Stimulated activated effector memory CD8-positive, alpha-beta T cell treated with anti-CD3 and anti-CD28 coated beads, Interleukin-12 subunit alpha, Interleukin-12 subunit beta, amount 100 ng/mL, for 72 hours (primary cell): ENCODE measurements around the gene ATP1B3.
"Not testable (repeated sequence)": the region's sequence is repeated elsewhere in the genome, so short reads cannot be mapped to it uniquely, and the experiment has no call there.

Experiments used
- ATAC-seq: fragments of 150-1000 bp; cut with Tn5 transposase; 2 replicates; pipeline ENCODE4 v1.10.0; 2021
- DNase-seq, 2 donors: peaks; one replicate each; pipeline ENCODE4 v3.0.0; 2021 to 2022; ENCODE audit warnings: low spot score in 2 of 2
- H3K27ac Mint-ChIP-seq: one replicate; pipeline ENCODE4 v1.8.0; 2022; ENCODE audit warnings: mild to moderate bottlenecking, mixed read lengths
- H3K36me3 Mint-ChIP-seq: one replicate; pipeline ENCODE4 v1.8.0; 2022; ENCODE audit warnings: mild to moderate bottlenecking, mixed read lengths
- H3K4me1 Mint-ChIP-seq: one replicate; pipeline ENCODE4 v1.8.0; 2022; ENCODE audit warnings: mixed read lengths
- H3K4me3 Mint-ChIP-seq: one replicate; pipeline ENCODE4 v1.8.0; 2022; ENCODE audit warnings: mild to moderate bottlenecking, mixed read lengths
- H3K9me3 Mint-ChIP-seq: one replicate; pipeline ENCODE4 v1.8.0; 2022; ENCODE audit warnings: mixed read lengths

ATP1B3 gene

GRCh38 chr3:141876381-141876890 lies at the start of gene ATP1B3:
ATP1B3 (plus strand) TSS chr3:141876643; CDS start chr3:141876802, 159 bp downstream.
- peak; percentile 76 to 90 for DNase-seq
- Mint-ChIP-seq H3K4me1 (peaks cover 26% of the 10 kb centered on the region), H3K36me3 (peaks cover 52% of the 10 kb centered on the region), H3K27ac (peak within 1 kb of the TSS; percentile 91), H3K4me3 (peak within 1 kb of the TSS; percentile 86), H3K9me3 (no peaks in the 10 kb centered on the region)
- peak; percentile 87 for ATAC-seq

- DNase-seq (no peak), ATAC-seq (no peak)
- Mint-ChIP-seq H3K9me3 (no peaks in the 10 kb centered on the region), H3K4me1 (no peaks in the 10 kb centered on the region), H3K27ac (no peak overlapping the region), H3K36me3 (no peaks in the 10 kb centered on the region), H3K4me3 (no peak overlapping the region)
Measured at GRCh38 chr3:141828487-141828886, 48.0 kb upstream of the ATP1B3 start.

GRCh38 chr3:141828890-141829289 lies 47.6 kb upstream of the ATP1B3 start:
- H3K4me3 Mint-ChIP-seq, result no peak overlapping the region
- ATAC-seq (no peak), DNase-seq (no peak)
- no peaks in the 10 kb centered on the region for H3K36me3 Mint-ChIP-seq
- H3K27ac Mint-ChIP-seq, result no peak overlapping the region
- H3K4me1 Mint-ChIP-seq, result no peaks in the 10 kb centered on the region
- H3K9me3 Mint-ChIP-seq, result no peaks in the 10 kb centered on the region

GRCh38 chr3:141830508-141830907 lies 45.9 kb upstream of the ATP1B3 start:
- no peak overlapping the region for H3K4me3 Mint-ChIP-seq
- H3K36me3 Mint-ChIP-seq, result no peaks in the 10 kb centered on the region
- no peaks in the 10 kb centered on the region for H3K4me1 Mint-ChIP-seq
- ATAC-seq (no peak), DNase-seq (no peak)
- no peaks in the 10 kb centered on the region for H3K9me3 Mint-ChIP-seq
- H3K27ac Mint-ChIP-seq, result no peak overlapping the region

GRCh38 chr3:141834292-141834691 lies 42.2 kb upstream of the ATP1B3 start:
- H3K27ac Mint-ChIP-seq, result no peak overlapping the region
- no peak for ATAC-seq

GRCh38 chr3:141835557-141836229 lies 40.8 kb upstream of the ATP1B3 start:
- no peak for DNase-seq
- H3K27ac Mint-ChIP-seq, result no peak overlapping the region
- H3K4me3 Mint-ChIP-seq, result no peak overlapping the region
- H3K9me3 Mint-ChIP-seq, result no peaks in the 10 kb centered on the region
- peaks cover 2% of the 10 kb centered on the region for H3K4me1 Mint-ChIP-seq
- no peak for ATAC-seq
- no peaks in the 10 kb centered on the region for H3K36me3 Mint-ChIP-seq

More at GRCh38 chr3:141834292-141834691, 42.2 kb upstream of the ATP1B3 start:
- H3K9me3 Mint-ChIP-seq, result no peaks in the 10 kb centered on the region
- H3K4me3 Mint-ChIP-seq, result no peak overlapping the region
- H3K4me1 Mint-ChIP-seq, result no peaks in the 10 kb centered on the region
- no peaks in the 10 kb centered on the region for H3K36me3 Mint-ChIP-seq
- no peak for DNase-seq

GRCh38 chr3:141839389-141839788 lies 37.1 kb upstream of the ATP1B3 start:
- ATAC-seq (no peak), DNase-seq (no peak)
- no peak overlapping the region for H3K4me3 Mint-ChIP-seq
- H3K9me3 Mint-ChIP-seq, result no peaks in the 10 kb centered on the region
- H3K4me1 Mint-ChIP-seq, result peaks cover 9% of the 10 kb centered on the region
- no peak overlapping the region for H3K27ac Mint-ChIP-seq
- no peaks in the 10 kb centered on the region for H3K36me3 Mint-ChIP-seq

GRCh38 chr3:141840737-141841544 lies 35.5 kb upstream of the ATP1B3 start:
- no peaks in the 10 kb centered on the region for H3K36me3 Mint-ChIP-seq
- DNase-seq, result no peak
- no peak overlapping the region for H3K27ac Mint-ChIP-seq
- H3K4me3 Mint-ChIP-seq, result no peak overlapping the region
- no peaks in the 10 kb centered on the region for H3K9me3 Mint-ChIP-seq
- H3K4me1 Mint-ChIP-seq, result peaks cover 9% of the 10 kb centered on the region
- ATAC-seq, result peak; percentile 51

GRCh38 chr3:141844108-141844507 lies 32.3 kb upstream of the ATP1B3 start:
- Mint-ChIP-seq H3K4me1 (peaks cover 9% of the 10 kb centered on the region), H3K9me3 (no peaks in the 10 kb centered on the region), H3K36me3 (no peaks in the 10 kb centered on the region), H3K27ac (no peak overlapping the region), H3K4me3 (no peak overlapping the region)
- ATAC-seq (no peak), DNase-seq (no peak)

- ATAC-seq, result no peak
- H3K27ac Mint-ChIP-seq, result no peak overlapping the region
- no peak for DNase-seq
- no peaks in the 10 kb centered on the region for H3K36me3 Mint-ChIP-seq
- H3K4me3 Mint-ChIP-seq, result no peak overlapping the region
- H3K4me1 Mint-ChIP-seq, result peaks cover 9% of the 10 kb centered on the region
- no peaks in the 10 kb centered on the region for H3K9me3 Mint-ChIP-seq
Measured at GRCh38 chr3:141844812-141845211, 31.6 kb upstream of the ATP1B3 start.

- Mint-ChIP-seq H3K4me1 (peaks cover 9% of the 10 kb centered on the region), H3K36me3 (no peaks in the 10 kb centered on the region), H3K27ac (no peak overlapping the region), H3K9me3 (no peaks in the 10 kb centered on the region), H3K4me3 (no peak overlapping the region)
- peak; percentile 51 for ATAC-seq
- DNase-seq, result no peak
Measured at GRCh38 chr3:141845407-141846049, 30.9 kb upstream of the ATP1B3 start.

- ATAC-seq (no peak), DNase-seq (no peak)
- Mint-ChIP-seq H3K9me3 (no peaks in the 10 kb centered on the region), H3K36me3 (no peaks in the 10 kb centered on the region), H3K27ac (no peak overlapping the region), H3K4me1 (peaks cover 4% of the 10 kb centered on the region), H3K4me3 (no peak overlapping the region)
Measured at GRCh38 chr3:141846050-141846433, 30.4 kb upstream of the ATP1B3 start.

- DNase-seq, H3K27ac Mint-ChIP-seq, H3K4me1 Mint-ChIP-seq, H3K36me3 Mint-ChIP-seq, H3K4me3 Mint-ChIP-seq, ATAC-seq, H3K9me3 Mint-ChIP-seq: not testable (repeated sequence)
Measured at GRCh38 chr3:141848159-141848748, 28.2 kb upstream of the ATP1B3 start.

GRCh38 chr3:141849056-141849815 lies 27.2 kb upstream of the ATP1B3 start:
- ATAC-seq, result no peak
- no peak overlapping the region for H3K27ac Mint-ChIP-seq

GRCh38 chr3:141851411-141851810 lies 25.0 kb upstream of the ATP1B3 start:
- Mint-ChIP-seq H3K9me3 (no peaks in the 10 kb centered on the region), H3K36me3 (no peaks in the 10 kb centered on the region), H3K4me3 (no peak overlapping the region), H3K27ac (no peak overlapping the region), H3K4me1 (no peaks in the 10 kb centered on the region)
- no peak for DNase-seq
- ATAC-seq, result no peak

More at GRCh38 chr3:141849056-141849815, 27.2 kb upstream of the ATP1B3 start:
- DNase-seq, result no peak
- Mint-ChIP-seq H3K4me1 (no peaks in the 10 kb centered on the region), H3K36me3 (no peaks in the 10 kb centered on the region), H3K9me3 (no peaks in the 10 kb centered on the region), H3K4me3 (no peak overlapping the region)
